ENCODE data around the gene GIPC3. TPM values are rescaled to one million over a fixed set of nuclear protein-coding genes. Genes with fewer than 3 reads are reported as not detected.
"Not testable (repeated sequence)": the region's sequence is repeated elsewhere in the genome, so short reads cannot be mapped to it uniquely, and the experiment has no call there.

The GIPC3 gene
- total RNA-seq, 2 experiments from 2014 or later = 0.15 to 0.20 TPM

DNA sequence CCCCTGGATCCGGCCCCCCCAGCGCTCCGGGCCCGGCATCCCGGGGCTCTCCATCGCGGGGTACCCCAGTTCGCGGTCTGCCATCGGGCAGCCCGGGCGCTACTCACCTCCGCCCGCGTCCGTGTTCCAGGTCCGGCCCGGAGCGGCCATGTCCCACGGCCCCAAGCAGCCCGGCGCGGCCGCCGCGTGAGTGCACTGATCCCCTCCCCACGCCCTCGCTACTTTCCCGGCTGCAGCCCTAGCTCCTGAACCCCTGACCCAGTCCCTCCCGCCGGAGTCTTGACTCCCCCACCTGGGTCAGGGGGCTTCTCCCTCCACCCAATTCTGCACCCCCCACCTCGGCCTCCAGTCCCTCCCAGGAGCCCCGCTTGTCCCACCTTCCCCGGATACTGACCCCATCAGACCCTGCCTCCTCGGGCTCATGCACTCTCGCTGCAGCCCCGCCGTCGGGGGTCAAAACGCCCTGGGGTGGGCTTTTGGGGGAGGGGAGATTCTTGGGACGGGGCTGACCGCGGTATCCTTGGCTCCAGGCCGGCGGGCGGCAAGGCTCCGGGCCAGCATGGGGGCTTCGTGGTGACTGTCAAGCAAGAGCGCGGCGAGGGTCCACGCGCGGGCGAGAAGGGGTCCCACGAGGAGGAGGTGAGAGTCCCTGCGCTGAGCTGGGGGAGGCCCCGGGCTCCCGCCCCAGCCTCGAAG lies 12.0 kb upstream of the GIPC3 start:
- peaks cover 13% of the 10 kb centered on the region for H3K36me3 Mint-ChIP-seq (ENCODE audit: low read depth)
- ChIA-PET CTCF (interaction anchor here (1.1 kb wide), 1 partner anchor 18 kb away, joined by 3 read pairs; no protein-coding TSS in a partner anchor), POLR2A (interaction anchor here (0.7 to 1.5 kb wide), 6 partner anchors 17 to 189 kb away, joined by 3 to 6 read pairs (median 4); partner anchors contain the start of genes DOHH, MFSD12 and MRPL54)
- no peaks in the 10 kb centered on the region for H3K27me3 Mint-ChIP-seq
- H3K27ac Mint-ChIP-seq = peak overlapping the region; percentile 47
- no peaks in the 10 kb centered on the region for H3K9me3 Mint-ChIP-seq
- H3K4me3 Mint-ChIP-seq = peak overlapping the region; percentile 77
- DNase-seq = no peak
- peaks cover 12% of the 10 kb centered on the region for H3K4me1 Mint-ChIP-seq

DNA sequence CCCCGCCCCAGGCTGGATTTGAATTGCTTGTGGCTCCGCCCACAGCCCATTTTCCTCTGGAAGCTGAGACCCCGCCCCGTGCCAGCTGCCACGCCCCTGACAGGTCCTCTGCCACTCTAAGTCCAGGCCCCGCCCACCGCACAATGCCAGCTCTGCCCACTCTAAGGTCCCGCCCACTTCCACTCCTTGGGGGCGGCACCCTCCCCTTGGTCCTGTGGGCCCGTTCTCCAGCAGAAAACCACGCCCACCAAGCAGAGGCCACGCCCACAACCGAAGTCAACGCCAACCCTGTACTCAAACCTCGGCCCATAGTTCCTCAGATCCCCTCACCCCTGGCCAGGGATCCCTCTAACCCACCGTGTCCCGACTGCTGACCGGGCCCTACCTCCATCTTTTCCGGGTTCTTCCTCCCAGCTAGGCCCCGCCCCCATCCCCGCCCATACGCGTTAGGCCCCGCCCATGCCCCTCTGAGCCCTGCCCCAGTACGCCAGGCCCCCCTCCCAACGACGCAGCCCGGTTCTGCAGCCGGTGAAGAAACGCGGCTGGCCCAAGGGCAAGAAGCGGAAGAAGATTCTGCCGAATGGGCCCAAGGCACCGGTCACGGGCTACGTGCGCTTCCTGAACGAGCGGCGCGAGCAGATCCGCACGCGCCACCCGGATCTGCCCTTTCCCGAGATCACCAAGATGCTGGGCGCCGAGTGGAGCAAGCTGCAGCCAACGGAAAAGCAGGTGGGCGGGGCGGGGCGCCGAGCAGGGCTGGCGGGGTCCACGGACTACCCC lies 11.2 kb upstream of the GIPC3 start:
- Mint-ChIP-seq H3K4me3 (peak overlapping the region; percentile 77), H3K27ac (peak overlapping the region; percentile 61), H3K4me1 (peaks cover 12% of the 10 kb centered on the region), H3K9me3 (no peaks in the 10 kb centered on the region), H3K36me3 (ENCODE audit: low read depth) (peaks cover 13% of the 10 kb centered on the region), H3K27me3 (no peaks in the 10 kb centered on the region)
- CTCF ChIA-PET = interaction anchor here (1.1 kb wide), 1 partner anchor 17 kb away, joined by 3 read pairs; no protein-coding TSS in a partner anchor
- POLR2A ChIA-PET = interaction anchor here (0.7 to 1.5 kb wide), 6 partner anchors 17 to 188 kb away, joined by 3 to 6 read pairs (median 4); partner anchors contain the start of genes DOHH, MFSD12 and MRPL54
- DNase-seq = peak; percentile 95

DNA sequence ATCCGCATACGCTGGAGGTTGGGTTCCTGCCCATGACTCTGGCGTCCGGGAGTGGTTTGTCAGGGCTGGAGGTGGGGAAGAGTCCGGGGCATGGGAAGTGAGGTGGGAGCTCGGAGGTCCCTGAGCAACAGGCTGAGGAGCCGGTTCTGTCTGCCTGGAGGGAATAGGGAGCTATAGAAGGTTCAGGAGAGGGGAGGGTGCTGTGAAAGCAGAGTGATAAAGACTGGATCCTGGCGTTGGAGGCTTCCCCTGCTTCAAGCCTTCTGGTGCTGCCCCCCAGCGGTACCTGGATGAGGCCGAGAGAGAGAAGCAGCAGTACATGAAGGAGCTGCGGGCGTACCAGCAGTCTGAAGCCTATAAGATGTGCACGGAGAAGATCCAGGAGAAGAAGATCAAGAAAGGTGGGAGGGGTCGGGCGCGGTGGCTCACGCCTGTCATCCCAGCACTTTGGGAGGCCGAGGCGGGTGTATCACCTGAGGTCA lies 10.0 kb upstream of the GIPC3 start:
- H3K9me3 Mint-ChIP-seq = no peaks in the 10 kb centered on the region
- no peak for DNase-seq
- ChIA-PET POLR2A (no interaction called here), CTCF (interaction anchor here (0.8 kb wide), 1 partner anchor 19 kb away, joined by 3 read pairs; no protein-coding TSS in a partner anchor)
- H3K4me3 Mint-ChIP-seq = peak overlapping the region; percentile 8
- no peak overlapping the region for H3K27ac Mint-ChIP-seq
- peaks cover 12% of the 10 kb centered on the region for H3K4me1 Mint-ChIP-seq
- no peaks in the 10 kb centered on the region for H3K27me3 Mint-ChIP-seq
- H3K36me3 Mint-ChIP-seq (ENCODE audit: low read depth) = peaks cover 13% of the 10 kb centered on the region

DNA sequence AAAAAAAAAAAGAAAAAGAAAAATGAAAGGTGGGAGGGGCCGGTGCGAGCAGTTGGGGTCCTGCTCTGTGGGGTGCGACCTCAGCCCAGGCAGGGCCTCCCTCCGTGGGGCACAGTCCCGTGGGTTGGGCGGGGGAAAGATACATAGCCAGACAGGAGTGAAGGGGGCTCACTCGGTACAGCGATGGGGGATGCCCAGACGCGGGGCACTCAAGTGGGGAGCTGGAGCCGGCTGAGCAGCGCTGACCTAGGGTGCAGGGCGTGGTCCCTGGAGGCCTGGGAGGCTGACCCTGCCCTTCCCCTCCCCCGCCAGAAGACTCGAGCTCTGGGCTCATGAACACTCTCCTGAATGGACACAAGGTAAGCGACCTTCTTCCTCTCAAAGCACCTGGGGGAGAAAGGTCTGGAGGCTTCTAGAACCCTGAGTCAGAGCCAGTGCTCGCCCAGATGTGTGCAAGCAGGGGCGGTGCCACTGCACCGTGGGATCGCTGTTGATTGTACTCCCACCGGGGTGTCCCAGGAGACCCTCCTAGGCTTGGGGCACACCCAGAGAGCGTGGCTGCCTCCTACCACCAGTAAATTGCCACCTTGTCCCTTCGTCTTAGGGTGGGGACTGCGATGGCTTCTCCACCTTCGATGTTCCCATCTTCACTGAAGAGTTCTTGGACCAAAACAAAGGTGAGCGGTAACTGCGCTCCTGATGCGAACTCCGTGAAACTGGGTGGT lies 9.2 kb upstream of the GIPC3 start:
- CTCF ChIA-PET = interaction anchor here (0.8 kb wide), 1 partner anchor 20 kb away, joined by 3 read pairs; no protein-coding TSS in a partner anchor
- peaks cover 13% of the 10 kb centered on the region for H3K36me3 Mint-ChIP-seq (ENCODE audit: low read depth)
- H3K9me3 Mint-ChIP-seq = no peaks in the 10 kb centered on the region
- H3K4me1 Mint-ChIP-seq = peaks cover 12% of the 10 kb centered on the region
- POLR2A ChIA-PET = no interaction called here
- H3K4me3 Mint-ChIP-seq = no peak overlapping the region
- no peak overlapping the region for H3K27ac Mint-ChIP-seq
- no peak for DNase-seq
- no peaks in the 10 kb centered on the region for H3K27me3 Mint-ChIP-seq

DNA sequence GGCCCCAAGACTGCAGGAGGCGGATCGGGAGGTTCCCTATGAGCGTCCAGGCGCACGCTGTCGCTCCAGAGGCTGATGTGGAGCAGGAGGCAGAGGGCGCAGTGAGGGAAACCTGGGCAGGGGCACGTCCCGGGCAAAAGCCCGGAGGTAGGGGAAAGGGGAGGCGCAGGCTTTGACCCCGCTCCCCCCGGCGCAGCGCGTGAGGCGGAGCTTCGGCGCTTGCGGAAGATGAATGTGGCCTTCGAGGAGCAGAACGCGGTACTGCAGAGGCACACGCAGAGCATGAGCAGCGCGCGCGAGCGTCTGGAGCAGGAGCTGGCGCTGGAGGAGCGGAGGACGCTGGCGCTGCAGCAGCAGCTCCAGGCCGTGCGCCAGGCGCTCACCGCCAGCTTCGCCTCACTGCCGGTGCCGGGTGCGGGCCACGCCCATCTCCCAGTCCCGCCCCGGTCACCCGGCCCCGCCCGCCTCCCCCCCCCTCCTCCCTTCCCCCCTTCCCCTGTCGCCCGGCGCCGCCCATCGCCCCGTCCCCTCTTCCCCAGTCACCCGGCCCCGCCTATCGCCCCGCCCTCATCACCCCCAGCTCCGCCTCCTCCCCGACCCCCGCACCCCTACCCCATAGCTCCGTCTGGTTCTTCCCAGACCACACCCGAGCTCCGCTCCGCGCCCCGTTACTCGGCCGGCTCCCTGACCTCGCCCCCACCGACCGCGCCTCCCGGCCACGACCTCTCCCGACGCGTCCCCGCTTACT lies 8.4 kb upstream of the GIPC3 start:
- no peaks in the 10 kb centered on the region for H3K9me3 Mint-ChIP-seq
- peaks cover 8% of the 10 kb centered on the region for H3K4me1 Mint-ChIP-seq
- H3K36me3 Mint-ChIP-seq (ENCODE audit: low read depth) = peaks cover 13% of the 10 kb centered on the region
- no peak overlapping the region for H3K27ac Mint-ChIP-seq
- ChIA-PET CTCF (no interaction called here), POLR2A (no interaction called here)
- H3K4me3 Mint-ChIP-seq = no peak overlapping the region
- DNase-seq = no peak
- H3K27me3 Mint-ChIP-seq = no peaks in the 10 kb centered on the region

DNA sequence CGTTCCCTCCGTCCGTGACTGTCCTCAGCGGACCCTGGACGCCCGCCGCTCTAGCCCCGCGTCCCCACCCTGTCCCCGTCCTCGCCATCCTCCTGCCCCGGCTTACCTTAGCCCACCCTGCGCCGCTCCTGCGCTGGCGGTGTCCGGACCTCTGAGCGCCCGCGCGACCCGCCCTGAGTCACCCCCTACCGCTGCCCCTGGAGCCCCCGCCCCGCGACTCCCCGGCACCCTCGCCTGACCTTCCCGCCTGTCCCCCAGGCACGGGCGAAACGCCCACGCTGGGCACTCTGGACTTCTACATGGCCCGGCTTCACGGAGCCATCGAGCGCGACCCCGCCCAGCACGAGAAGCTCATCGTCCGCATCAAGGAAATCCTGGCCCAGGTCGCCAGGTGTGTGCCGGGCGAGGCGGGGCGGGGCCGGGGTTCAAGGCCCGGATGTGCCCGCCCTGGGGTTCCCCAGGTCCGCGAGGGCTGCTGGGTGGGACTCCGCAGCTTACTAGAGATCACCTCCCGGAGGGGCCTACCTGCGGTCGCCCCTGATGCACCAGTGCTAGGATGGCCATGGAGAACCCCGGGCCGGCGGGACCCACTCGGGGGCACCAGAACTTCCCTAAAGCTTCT lies 7.4 kb upstream of the GIPC3 start:
- no peaks in the 10 kb centered on the region for H3K9me3 Mint-ChIP-seq
- H3K36me3 Mint-ChIP-seq (ENCODE audit: low read depth) = peaks cover 13% of the 10 kb centered on the region
- no peak overlapping the region for H3K4me3 Mint-ChIP-seq
- ChIA-PET CTCF (no interaction called here), POLR2A (no interaction called here)
- peaks cover 3% of the 10 kb centered on the region for H3K4me1 Mint-ChIP-seq
- H3K27me3 Mint-ChIP-seq = no peaks in the 10 kb centered on the region
- H3K27ac Mint-ChIP-seq = no peak overlapping the region
- no peak for DNase-seq

DNA sequence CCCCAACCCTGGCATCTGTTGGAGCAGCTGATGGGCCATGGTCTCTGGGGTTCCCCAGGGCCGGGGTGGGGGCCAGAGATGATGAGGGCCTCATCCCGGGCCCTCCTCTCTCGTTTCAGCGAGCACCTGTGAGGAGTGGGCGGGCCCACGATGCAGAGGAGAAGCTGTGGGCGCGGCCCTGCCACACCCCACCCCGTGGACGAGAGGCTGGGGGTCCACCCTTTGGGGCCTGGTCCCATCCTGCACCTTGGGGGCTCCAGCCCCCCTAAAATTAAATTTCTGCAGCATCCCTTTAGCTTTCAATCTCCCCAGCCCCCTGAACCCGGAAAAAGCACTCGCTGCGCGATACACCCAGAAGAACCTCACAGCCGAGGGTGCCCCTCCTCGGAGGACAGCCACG lies 6.9 kb upstream of the GIPC3 start:
- POLR2A ChIA-PET = interaction anchor here (1.4 kb wide), 1 partner anchor 46 kb away, joined by 3 read pairs; no protein-coding TSS in a partner anchor
- peaks cover 2% of the 10 kb centered on the region for H3K27me3 Mint-ChIP-seq

DNA sequence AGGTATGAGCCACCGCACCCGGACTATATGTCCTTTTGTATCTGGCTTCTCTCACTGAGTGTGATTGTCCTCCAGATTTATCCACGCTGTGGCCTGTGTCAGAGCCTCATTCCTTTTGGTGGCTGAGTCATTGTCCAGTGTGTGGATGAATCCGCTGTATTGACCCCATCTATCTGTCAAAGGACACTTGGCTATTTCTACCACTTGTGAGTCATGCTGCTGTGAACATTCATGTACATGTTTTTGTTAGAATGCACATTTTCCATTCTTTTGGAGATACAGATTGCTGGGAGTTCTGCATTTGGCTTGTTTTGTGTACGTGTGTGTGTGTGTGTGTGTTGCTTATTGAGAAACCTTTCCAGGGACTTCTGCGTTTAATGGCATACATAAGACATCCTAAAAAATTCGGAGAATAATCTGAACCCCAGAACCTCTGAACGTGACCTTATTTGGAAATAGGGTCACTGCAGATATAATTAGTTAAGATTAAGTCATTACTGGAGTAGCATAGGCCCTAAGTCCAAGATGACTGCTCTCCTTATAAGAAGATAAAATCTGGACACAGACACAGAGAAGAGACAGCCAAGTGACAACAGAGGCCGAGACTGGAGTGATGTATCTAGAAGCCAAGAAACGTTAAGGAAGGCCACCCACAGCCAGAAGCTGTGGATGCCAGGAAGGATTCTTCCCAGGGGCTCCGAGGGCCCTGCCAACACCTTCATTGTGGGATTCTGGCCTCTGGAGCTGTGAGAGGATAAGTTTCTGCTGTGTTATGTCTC lies 4.9 kb upstream of the GIPC3 start:
- POLR2A ChIA-PET = no interaction called here
- Mint-ChIP-seq H3K27me3 (peaks cover 4% of the 10 kb centered on the region), H3K27ac (no peak overlapping the region), H3K9me3 (no peaks in the 10 kb centered on the region), H3K4me3 (no peak overlapping the region), H3K36me3 (ENCODE audit: low read depth) (peaks cover 5% of the 10 kb centered on the region), H3K4me1 (no peaks in the 10 kb centered on the region)
- CTCF ChIA-PET = no interaction called here
- no peak for DNase-seq

More for the DNA sequence above, 6.9 kb upstream of the GIPC3 start:
- H3K4me3 Mint-ChIP-seq = no peak overlapping the region
- H3K9me3 Mint-ChIP-seq = no peaks in the 10 kb centered on the region
- DNase-seq = no peak
- peaks cover 13% of the 10 kb centered on the region for H3K36me3 Mint-ChIP-seq (ENCODE audit: low read depth)
- CTCF ChIA-PET = no interaction called here
- peaks cover 3% of the 10 kb centered on the region for H3K4me1 Mint-ChIP-seq
- no peak overlapping the region for H3K27ac Mint-ChIP-seq

DNA sequence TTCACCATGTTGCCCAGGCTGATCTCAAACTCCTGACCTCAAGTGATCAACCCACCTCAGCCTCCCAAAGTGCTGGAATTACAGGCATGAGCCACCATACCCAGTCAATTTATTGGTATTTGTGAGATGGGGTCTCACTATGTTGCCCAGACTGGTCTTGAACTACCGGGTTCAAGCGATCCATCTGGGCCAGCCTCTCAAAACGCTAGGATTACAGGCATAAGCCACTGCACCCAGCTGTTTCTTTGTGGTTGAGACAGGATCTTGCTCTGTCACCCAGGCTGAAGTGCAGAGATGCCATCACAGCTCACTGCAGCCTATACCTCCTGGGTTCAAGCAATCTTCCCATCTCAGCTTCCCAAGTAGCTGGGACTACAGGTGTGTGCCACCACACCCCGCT lies 3.5 kb upstream of the GIPC3 start:
- DNase-seq; POLR2A ChIA-PET; H3K9me3 Mint-ChIP-seq; H3K36me3 Mint-ChIP-seq (ENCODE audit: low read depth); H3K27me3 Mint-ChIP-seq; H3K4me1 Mint-ChIP-seq; H3K27ac Mint-ChIP-seq; H3K4me3 Mint-ChIP-seq: not testable (repeated sequence)
- CTCF ChIA-PET = interaction anchor here (0.8 kb wide), 1 partner anchor 9 kb away, joined by 3 read pairs; no protein-coding TSS in a partner anchor

DNA sequence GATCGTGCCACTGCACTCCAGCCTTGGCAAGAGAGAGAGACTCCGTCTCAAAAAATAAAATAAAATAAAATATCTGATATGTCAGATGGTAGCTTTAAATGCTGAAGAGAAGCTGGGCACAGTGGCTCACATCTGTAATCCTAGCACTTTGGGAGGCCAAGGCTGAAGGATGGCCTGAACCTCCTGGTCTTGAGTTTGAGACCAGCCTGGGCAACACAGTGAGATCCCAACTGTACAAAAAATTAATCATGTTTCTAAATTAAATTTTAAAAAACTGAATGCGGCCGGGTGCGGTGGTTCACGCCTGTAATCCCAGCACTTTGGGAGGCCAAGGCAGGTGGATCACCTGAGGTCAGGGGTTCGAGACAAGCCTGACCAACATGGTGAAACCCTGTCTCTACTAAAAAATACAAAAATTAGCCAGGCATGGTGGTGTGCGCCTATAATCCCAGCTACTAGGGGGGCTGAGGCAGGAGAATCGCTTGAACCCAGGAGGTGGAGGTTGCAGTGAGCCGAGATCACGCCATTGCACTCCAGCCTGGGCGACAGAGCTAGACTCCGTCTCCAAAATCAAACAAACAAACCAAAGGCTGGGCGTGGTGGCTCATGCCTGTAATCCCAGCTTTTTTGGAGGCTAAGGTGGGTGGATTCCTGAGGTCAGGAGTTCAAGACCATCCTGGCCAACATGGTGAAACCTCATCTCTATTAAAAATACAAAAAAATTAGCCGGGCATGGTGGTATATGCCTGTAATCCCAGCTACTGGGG lies 1.1 kb upstream of the GIPC3 start:
- H3K4me3 Mint-ChIP-seq; H3K4me1 Mint-ChIP-seq; DNase-seq; CTCF ChIA-PET; H3K27ac Mint-ChIP-seq; H3K9me3 Mint-ChIP-seq; POLR2A ChIA-PET; H3K27me3 Mint-ChIP-seq; H3K36me3 Mint-ChIP-seq (ENCODE audit: low read depth): not testable (repeated sequence)

DNA sequence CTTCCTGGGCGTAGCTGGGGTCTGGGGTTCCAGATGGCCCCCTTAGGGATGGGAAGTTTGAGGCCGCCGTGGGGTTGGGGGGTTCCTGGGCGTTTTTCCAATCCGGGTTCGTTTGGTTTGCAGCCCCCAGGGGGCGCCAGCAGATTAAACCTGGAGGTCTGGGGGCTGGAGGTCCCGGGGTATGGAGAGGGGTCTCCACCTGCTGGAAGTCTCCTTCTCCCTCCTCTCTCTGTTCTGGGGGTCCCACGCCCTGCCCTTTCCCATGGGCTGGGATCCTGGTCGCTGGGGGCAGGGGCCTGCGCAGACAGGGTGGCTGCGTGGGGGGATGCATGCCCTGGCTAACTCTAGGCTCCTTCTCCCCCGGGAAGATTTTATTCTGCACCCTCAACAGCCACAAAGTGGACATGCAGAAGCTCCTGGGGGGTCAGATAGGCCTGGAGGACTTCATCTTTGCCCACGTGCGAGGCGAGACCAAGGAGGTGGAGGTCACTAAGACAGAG lies 899 bp downstream of the GIPC3 start:
- Mint-ChIP-seq H3K36me3 (ENCODE audit: low read depth) (no peaks in the 10 kb centered on the region), H3K27ac (no peak overlapping the region), H3K4me3 (no peak overlapping the region), H3K4me1 (no peaks in the 10 kb centered on the region), H3K9me3 (peaks cover 7% of the 10 kb centered on the region), H3K27me3 (peaks cover 4% of the 10 kb centered on the region)
- POLR2A ChIA-PET = no interaction called here
- DNase-seq = no peak
- CTCF ChIA-PET = no interaction called here

All from activated CD4-positive, alpha-beta memory T cell treated with anti-CD3 and anti-CD28 coated beads, Interleukin-2, amount 10 ng/mL, durations not matched to agents 7 days and 5 days (primary cell).